GM23338 (cell line): Measurements from ENCODE around the gene FHL1. TPM values are rescaled to one million over a fixed set of nuclear protein-coding genes. Genes with fewer than 3 reads are reported as not detected.

Experiments used
- ATAC-seq: fragments of 200-7000 bp; cut with Tn5 transposase; 3 replicates; pipeline ENCODE4 v1.9.1; 2020
- DNase-seq: peaks from one replicate; pipeline ENCODE4 v3.0.0-alpha.2; 2015; ENCODE audit warnings: low spot score
- H2AFZ ChIP-seq: fragments of 200-600 bp; sonication (generic); 2 replicates; pipeline ENCODE4 v1.8.0; 2016; ENCODE audit warnings: antibody characterized with exemption, mild to moderate bottlenecking, moderate library complexity
- H3F3A ChIP-seq: fragments of 200-600 bp; sonication (generic); replicated peaks from 2 replicates; pipeline ENCODE4 v1.8.0; 2017; ENCODE audit warnings: antibody characterized with exemption, mixed run types, low read depth
- H3K27ac ChIP-seq: fragments of 200-600 bp; sonication (generic); 2 replicates; pipeline ENCODE4 v1.6.1; 2016; ENCODE audit warnings: low read depth
- H3K27me3 ChIP-seq: fragments of 200-600 bp; sonication (generic); 2 replicates; pipeline ENCODE4 v1.8.0; 2016; ENCODE audit warnings: mild to moderate bottlenecking, mixed run types, moderate library complexity; ENCODE audit not compliant: insufficient read depth
- H3K36me3 ChIP-seq: fragments of 200-600 bp; sonication (generic); 2 replicates; pipeline ENCODE4 v1.8.0; 2016; ENCODE audit warnings: mild to moderate bottlenecking; ENCODE audit not compliant: insufficient read depth
- H3K4me1 ChIP-seq: fragments of 200-600 bp; sonication (generic); 2 replicates; pipeline ENCODE4 v1.8.0; 2016; ENCODE audit warnings: mild to moderate bottlenecking, moderate library complexity; ENCODE audit not compliant: insufficient read depth
- H3K4me2 ChIP-seq: fragments of 200-600 bp; sonication (generic); 2 replicates; pipeline ENCODE4 v1.7.1; 2017; ENCODE audit warnings: mixed run types
- H3K4me3 ChIP-seq: fragments of 200-600 bp; sonication (generic); 2 replicates; pipeline ENCODE4 v1.6.1; 2016; ENCODE audit warnings: mixed run types
- H3K79me2 ChIP-seq: fragments of 200-600 bp; sonication (generic); replicated peaks from 2 replicates; pipeline ENCODE4 v1.8.0; 2017; ENCODE audit warnings: mild to moderate bottlenecking; ENCODE audit not compliant: insufficient read depth
- H3K9me2 ChIP-seq: fragments of 200-600 bp; sonication (generic); 2 replicates; pipeline ENCODE4 v1.8.0; 2017; ENCODE audit not compliant: insufficient read depth
- H4K20me1 ChIP-seq: fragments of 200-600 bp; sonication (generic); replicated peaks from 2 replicates; pipeline ENCODE4 v1.8.0; 2017; ENCODE audit warnings: mild to moderate bottlenecking; ENCODE audit not compliant: insufficient read depth
- H3K27ac Mint-ChIP-seq: 2 replicates; pipeline ENCODE4 v1.8.0; 2020; ENCODE audit warnings: inconsistent platforms, mild to moderate bottlenecking, moderate library complexity, mixed read lengths
- H3K27me3 Mint-ChIP-seq: 3 replicates; pipeline ENCODE4 v1.8.0; 2022; ENCODE audit warnings: low read depth, mild to moderate bottlenecking, moderate library complexity, mixed read lengths, inconsistent platforms; ENCODE audit not compliant: insufficient read depth, poor library complexity
- H3K36me3 Mint-ChIP-seq: 3 replicates; pipeline ENCODE4 v1.8.0; 2021; ENCODE audit warnings: low read depth, mild to moderate bottlenecking, inconsistent platforms, moderate library complexity, mixed read lengths
- H3K4me1 Mint-ChIP-seq: 3 replicates; pipeline ENCODE4 v1.8.0; 2020; ENCODE audit warnings: mild to moderate bottlenecking, inconsistent platforms, mixed read lengths
- H3K4me3 Mint-ChIP-seq: 3 replicates; pipeline ENCODE4 v1.8.0; 2021; ENCODE audit warnings: moderate library complexity, mild to moderate bottlenecking, inconsistent platforms, mixed read lengths
- H3K9me3 Mint-ChIP-seq: 3 replicates; pipeline ENCODE4 v1.8.0; 2020; ENCODE audit warnings: moderate library complexity, mild to moderate bottlenecking, inconsistent platforms, mixed read lengths
- CREB1 ChIP-seq: fragments of 250-450 bp; sonication (Bioruptor Pico); IDR thresholded peaks from 2 replicates; pipeline ENCODE4 v1.5.0; 2020; ENCODE audit warnings: low read depth, mild to moderate bottlenecking, moderate library complexity
- EZH2 ChIP-seq: fragments of 200-600 bp; sonication (generic); IDR thresholded peaks from one replicate; pipeline ENCODE4 v1.8.0; 2017; ENCODE audit warnings: antibody characterized with exemption, mild to moderate bottlenecking, low read depth; ENCODE audit not compliant: unreplicated experiment
- EZH2phosphoT487 ChIP-seq: fragments of 200-600 bp; sonication (generic); IDR thresholded peaks from one replicate; pipeline ENCODE4 v1.8.1; 2018; ENCODE audit warnings: antibody characterized with exemption; ENCODE audit not compliant: unreplicated experiment
- JUNB ChIP-seq: IDR thresholded peaks from one replicate; pipeline ENCODE4 v1.6.1; 2016; ENCODE audit warnings: antibody characterized with exemption; ENCODE audit not compliant: unreplicated experiment
- ZNF331 ChIP-seq: fragments of 250-450 bp; sonication (Bioruptor Pico); IDR thresholded peaks from 2 replicates; pipeline ENCODE4 v1.5.0; 2020; ENCODE audit warnings: low read depth, mild to moderate bottlenecking, moderate library complexity
- polyA plus RNA-seq: library from polyadenylated mRNA; unstranded; fragments of >200 nt; fragmentation: Nextera tagmentation; extraction: Ambion mirVana; gene quantifications from 2 replicates; pipeline ENCODE4 v1.2.1, GENCODE V29; 2016
- total RNA-seq: library from RNA; depleted of rRNA; stranded (reverse); fragments of >200 nt; shearing (Covaris generic); gene quantifications from 2 replicates; pipeline ENCODE4 v1.2.3, GENCODE V29; 2014
- TF ChIP-seq, protein P1 (sequence below), 2 experiments: fragments of 200-600 bp in 1 of 2; sonication (generic) in 1 of 2; conservative IDR thresholded peaks; 2 replicates each; pipeline versions ENCODE4 v1.5.1 to v1.6.1; 2016 to 2017; ENCODE audit warnings: antibody characterized with exemption in 2 of 2, low read depth in 2 of 2, mild to moderate bottlenecking in 2 of 2, moderate library complexity in 1 of 2
- TF ChIP-seq, protein P2 (sequence below): fragments of 250-450 bp; sonication (Bioruptor Pico); IDR thresholded peaks from 2 replicates; pipeline ENCODE4 v1.5.0; 2020; ENCODE audit warnings: mild to moderate bottlenecking, moderate library complexity
- TF ChIP-seq, protein P3 (sequence below): IDR thresholded peaks from 2 replicates; pipeline ENCODE4 v1.6.1; 2016; ENCODE audit warnings: antibody characterized with exemption

The FHL1 gene
- total and polyA plus RNA-seq, 2 experiments from 2014 or later = 47.9 to 60.4 TPM

DNA sequence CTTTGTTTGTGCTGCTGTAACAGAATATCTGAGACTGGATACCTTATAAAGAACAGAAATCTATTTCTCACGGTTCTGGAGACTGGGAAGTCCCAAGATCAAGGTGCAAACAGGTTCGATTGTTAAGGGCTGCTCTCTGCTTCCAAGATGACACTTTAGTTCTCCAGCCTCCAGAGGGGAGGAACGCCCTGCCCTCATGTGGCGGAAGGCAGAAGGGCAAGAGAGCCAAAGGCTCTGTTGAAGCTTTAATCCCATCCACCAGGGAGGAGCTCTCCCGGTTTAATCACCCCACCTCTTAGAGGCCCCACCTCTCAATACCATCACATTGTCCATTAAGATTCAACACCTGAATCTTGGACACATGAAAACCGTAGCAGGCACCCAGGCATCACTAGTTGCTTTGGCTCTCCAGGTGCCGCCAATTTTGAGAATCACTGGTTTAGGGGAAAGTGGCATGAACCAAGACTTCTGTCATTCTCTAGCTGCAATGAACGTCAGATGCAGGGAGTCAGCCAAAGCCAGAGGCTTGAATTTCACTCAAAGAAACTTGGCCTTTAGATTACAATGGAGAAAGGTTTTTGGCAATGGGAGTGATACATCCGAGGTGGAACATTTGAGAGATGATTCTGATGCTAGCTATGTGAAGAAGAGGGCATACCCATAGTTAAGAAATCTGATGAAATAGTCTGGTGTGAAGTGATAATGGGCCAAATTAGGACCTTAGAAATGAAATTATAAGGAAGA lies 15.7 kb downstream of the FHL1 start:
- no peak for TF ChIP-seq JUNB
- TF ChIP-seq, protein P1, sequence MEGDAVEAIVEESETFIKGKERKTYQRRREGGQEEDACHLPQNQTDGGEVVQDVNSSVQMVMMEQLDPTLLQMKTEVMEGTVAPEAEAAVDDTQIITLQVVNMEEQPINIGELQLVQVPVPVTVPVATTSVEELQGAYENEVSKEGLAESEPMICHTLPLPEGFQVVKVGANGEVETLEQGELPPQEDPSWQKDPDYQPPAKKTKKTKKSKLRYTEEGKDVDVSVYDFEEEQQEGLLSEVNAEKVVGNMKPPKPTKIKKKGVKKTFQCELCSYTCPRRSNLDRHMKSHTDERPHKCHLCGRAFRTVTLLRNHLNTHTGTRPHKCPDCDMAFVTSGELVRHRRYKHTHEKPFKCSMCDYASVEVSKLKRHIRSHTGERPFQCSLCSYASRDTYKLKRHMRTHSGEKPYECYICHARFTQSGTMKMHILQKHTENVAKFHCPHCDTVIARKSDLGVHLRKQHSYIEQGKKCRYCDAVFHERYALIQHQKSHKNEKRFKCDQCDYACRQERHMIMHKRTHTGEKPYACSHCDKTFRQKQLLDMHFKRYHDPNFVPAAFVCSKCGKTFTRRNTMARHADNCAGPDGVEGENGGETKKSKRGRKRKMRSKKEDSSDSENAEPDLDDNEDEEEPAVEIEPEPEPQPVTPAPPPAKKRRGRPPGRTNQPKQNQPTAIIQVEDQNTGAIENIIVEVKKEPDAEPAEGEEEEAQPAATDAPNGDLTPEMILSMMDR (conservative IDR thresholded peaks at IDR 0.05; ENCODE audit: low read depth in 2 of 2) = peak; percentile 60 to 77
- Mint-ChIP-seq H3K9me3 (no peaks in the 10 kb centered on the region), H3K27me3 (peaks cover 2% of the 10 kb centered on the region), H3K36me3 (no peaks in the 10 kb centered on the region), H3K4me3 (no peak overlapping the region), H3K4me1 (peaks cover 31% of the 10 kb centered on the region), H3K27ac (peak overlapping the region; percentile 26; the same call in 1 of the 2 replicates)
- H4K20me1 ChIP-seq = no peaks in the 10 kb centered on the region; the same call in 1 of the 2 replicates
- peak; percentile 95 for ATAC-seq
- DNase-seq = peak; percentile 71
- H3K9me2 ChIP-seq = no peaks in the 10 kb centered on the region
- H3K4me3 ChIP-seq = no peak overlapping the region
- H3K27me3 ChIP-seq = no peaks in the 10 kb centered on the region
- H3K4me1 ChIP-seq = peaks cover 12% of the 10 kb centered on the region
- H3K27ac ChIP-seq = 0 out of 2 replicates have a peak overlapping the region, but pooled peaks have one; percentile 59
- no peak overlapping the region for H3K4me2 ChIP-seq
- H3K36me3 ChIP-seq = no peaks in the 10 kb centered on the region
- no peak overlapping the region for H2AFZ ChIP-seq
- no peaks in the 10 kb centered on the region for H3F3A ChIP-seq
- peaks cover 34% of the 10 kb centered on the region for H3K79me2 ChIP-seq

DNA sequence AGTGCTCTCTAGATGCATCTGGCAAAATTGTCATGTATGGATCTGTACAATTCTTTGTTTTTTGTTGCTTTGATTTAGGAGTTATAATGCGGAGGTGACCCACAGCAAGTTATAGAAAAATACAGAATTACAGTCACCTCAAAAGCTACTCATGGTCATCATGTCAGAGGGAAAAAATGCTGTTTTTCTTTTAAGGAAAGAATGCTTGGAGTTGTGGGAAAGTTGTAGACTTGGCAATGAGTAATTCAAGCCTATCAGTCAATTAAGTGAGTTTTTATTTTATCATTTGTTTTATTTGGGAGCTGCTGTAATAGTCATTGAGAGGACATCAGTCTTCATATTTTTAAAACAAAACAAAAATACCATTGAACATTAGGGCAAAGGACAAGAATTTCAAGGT lies 16.4 kb downstream of the FHL1 start:
- Histone ChIP-seq H3K27ac (no peak overlapping the region), H3K4me2 (no peak overlapping the region), H3K9me2 (no peaks in the 10 kb centered on the region), H2AFZ (no peak overlapping the region), H3K27me3 (no peaks in the 10 kb centered on the region), H4K20me1 (no peaks in the 10 kb centered on the region), H3K36me3 (no peaks in the 10 kb centered on the region), H3K4me3 (no peak overlapping the region), H3K79me2 (peaks cover 29% of the 10 kb centered on the region), H3F3A (no peaks in the 10 kb centered on the region), H3K4me1 (peaks cover 16% of the 10 kb centered on the region)
- Mint-ChIP-seq H3K9me3 (no peaks in the 10 kb centered on the region), H3K4me1 (peaks cover 35% of the 10 kb centered on the region), H3K27ac (peak overlapping the region; percentile 26; the same call in 1 of the 2 replicates), H3K4me3 (no peak overlapping the region), H3K36me3 (no peaks in the 10 kb centered on the region), H3K27me3 (peaks cover 4% of the 10 kb centered on the region)
- DNase-seq (no peak), ATAC-seq (no peak)
- TF ChIP-seq JUNB = no peak
- TF ChIP-seq CREB1 = no peak
- TF ChIP-seq ZNF331 (CRISPR knock-in tag) = no peak
- TF ChIP-seq, protein P2, sequence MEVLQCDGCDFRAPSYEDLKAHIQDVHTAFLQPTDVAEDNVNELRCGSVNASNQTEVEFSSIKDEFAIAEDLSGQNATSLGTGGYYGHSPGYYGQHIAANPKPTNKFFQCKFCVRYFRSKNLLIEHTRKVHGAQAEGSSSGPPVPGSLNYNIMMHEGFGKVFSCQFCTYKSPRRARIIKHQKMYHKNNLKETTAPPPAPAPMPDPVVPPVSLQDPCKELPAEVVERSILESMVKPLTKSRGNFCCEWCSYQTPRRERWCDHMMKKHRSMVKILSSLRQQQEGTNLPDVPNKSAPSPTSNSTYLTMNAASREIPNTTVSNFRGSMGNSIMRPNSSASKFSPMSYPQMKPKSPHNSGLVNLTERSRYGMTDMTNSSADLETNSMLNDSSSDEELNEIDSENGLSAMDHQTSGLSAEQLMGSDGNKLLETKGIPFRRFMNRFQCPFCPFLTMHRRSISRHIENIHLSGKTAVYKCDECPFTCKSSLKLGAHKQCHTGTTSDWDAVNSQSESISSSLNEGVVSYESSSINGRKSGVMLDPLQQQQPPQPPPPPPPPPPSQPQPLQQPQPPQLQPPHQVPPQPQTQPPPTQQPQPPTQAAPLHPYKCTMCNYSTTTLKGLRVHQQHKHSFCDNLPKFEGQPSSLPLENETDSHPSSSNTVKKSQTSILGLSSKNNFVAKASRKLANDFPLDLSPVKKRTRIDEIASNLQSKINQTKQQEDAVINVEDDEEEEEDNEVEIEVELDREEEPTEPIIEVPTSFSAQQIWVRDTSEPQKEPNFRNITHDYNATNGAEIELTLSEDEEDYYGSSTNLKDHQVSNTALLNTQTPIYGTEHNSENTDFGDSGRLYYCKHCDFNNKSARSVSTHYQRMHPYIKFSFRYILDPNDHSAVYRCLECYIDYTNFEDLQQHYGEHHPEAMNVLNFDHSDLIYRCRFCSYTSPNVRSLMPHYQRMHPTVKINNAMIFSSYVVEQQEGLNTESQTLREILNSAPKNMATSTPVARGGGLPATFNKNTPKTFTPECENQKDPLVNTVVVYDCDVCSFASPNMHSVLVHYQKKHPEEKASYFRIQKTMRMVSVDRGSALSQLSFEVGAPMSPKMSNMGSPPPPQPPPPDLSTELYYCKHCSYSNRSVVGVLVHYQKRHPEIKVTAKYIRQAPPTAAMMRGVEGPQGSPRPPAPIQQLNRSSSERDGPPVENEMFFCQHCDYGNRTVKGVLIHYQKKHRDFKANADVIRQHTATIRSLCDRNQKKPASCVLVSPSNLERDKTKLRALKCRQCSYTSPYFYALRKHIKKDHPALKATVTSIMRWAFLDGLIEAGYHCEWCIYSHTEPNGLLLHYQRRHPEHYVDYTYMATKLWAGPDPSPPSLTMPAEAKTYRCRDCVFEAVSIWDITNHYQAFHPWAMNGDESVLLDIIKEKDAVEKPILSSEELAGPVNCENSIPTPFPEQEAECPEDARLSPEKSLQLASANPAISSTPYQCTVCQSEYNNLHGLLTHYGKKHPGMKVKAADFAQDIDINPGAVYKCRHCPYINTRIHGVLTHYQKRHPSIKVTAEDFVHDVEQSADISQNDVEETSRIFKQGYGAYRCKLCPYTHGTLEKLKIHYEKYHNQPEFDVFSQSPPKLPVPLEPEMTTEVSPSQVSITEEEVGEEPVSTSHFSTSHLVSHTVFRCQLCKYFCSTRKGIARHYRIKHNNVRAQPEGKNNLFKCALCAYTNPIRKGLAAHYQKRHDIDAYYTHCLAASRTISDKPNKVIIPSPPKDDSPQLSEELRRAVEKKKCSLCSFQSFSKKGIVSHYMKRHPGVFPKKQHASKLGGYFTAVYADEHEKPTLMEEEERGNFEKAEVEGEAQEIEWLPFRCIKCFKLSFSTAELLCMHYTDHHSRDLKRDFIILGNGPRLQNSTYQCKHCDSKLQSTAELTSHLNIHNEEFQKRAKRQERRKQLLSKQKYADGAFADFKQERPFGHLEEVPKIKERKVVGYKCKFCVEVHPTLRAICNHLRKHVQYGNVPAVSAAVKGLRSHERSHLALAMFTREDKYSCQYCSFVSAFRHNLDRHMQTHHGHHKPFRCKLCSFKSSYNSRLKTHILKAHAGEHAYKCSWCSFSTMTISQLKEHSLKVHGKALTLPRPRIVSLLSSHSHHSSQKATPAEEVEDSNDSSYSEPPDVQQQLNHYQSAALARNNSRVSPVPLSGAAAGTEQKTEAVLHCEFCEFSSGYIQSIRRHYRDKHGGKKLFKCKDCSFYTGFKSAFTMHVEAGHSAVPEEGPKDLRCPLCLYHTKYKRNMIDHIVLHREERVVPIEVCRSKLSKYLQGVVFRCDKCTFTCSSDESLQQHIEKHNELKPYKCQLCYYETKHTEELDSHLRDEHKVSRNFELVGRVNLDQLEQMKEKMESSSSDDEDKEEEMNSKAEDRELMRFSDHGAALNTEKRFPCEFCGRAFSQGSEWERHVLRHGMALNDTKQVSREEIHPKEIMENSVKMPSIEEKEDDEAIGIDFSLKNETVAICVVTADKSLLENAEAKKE (CRISPR knock-in tag) = no peak
- TF ChIP-seq EZH2 = no peak
- TF ChIP-seq EZH2phosphoT487 = no peak
- TF ChIP-seq, protein P3, sequence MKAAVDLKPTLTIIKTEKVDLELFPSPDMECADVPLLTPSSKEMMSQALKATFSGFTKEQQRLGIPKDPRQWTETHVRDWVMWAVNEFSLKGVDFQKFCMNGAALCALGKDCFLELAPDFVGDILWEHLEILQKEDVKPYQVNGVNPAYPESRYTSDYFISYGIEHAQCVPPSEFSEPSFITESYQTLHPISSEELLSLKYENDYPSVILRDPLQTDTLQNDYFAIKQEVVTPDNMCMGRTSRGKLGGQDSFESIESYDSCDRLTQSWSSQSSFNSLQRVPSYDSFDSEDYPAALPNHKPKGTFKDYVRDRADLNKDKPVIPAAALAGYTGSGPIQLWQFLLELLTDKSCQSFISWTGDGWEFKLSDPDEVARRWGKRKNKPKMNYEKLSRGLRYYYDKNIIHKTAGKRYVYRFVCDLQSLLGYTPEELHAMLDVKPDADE = no peak
